Brain microvascular endothelial cell (primary cell): ENCODE data around the gene FAM83F.

Experiments used
- DNase-seq: peaks from one replicate; pipeline ENCODE4 v3.0.0-alpha.2; 2020
- H3K27ac ChIP-seq: fragments of 250-450 bp; sonication (Bioruptor Pico); 2 replicates; pipeline ENCODE4 v1.5.1; 2020; ENCODE audit warnings: mild to moderate bottlenecking, moderate library complexity
- H3K27me3 ChIP-seq: fragments of 250-450 bp; sonication (Bioruptor Pico); replicated peaks from 2 replicates; pipeline ENCODE4 v1.5.1; 2020; ENCODE audit warnings: mild to moderate bottlenecking
- H3K36me3 ChIP-seq: fragments of 250-450 bp; sonication (Bioruptor Pico); replicated peaks from 2 replicates; pipeline ENCODE4 v1.5.1; 2020; ENCODE audit warnings: mild to moderate bottlenecking
- H3K4me3 ChIP-seq: 2 replicates; pipeline ENCODE4 v1.5.1; 2011; ENCODE audit warnings: low read depth, mild to moderate bottlenecking, control low read depth, low read length, moderate library complexity
- in situ Hi-C: cut with HindIII; loops from 2 replicates; pipeline ENCODE4 v1.10.0; 2017; ENCODE audit warnings: low sequenced_read_pairs, low pct_ligation_motif_present
- TF ChIP-seq, protein P1 (sequence below): IDR thresholded peaks from 2 replicates; pipeline ENCODE4 v1.5.1; 2011; ENCODE audit warnings: low read depth, mild to moderate bottlenecking, moderate library complexity, low read length, control low read depth, inconsistent platforms; ENCODE audit errors: missing control alignments

Gene FAM83F

DNA sequence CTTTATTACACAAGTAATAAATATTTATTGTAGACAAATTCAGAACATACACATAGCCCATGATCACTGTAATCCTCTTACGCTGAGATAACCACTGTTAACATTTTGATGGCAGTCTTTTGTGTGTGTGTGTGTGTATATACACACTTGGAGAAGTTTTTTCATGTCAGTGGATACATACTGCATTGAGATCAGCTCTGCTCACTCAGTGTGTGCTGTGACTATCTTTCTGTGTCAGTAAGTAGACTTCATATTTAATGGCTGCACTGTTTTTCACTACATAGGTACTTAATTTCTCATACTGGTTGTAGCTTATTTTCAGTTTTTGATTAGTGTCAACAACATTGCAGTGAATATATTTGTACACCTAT is 82.9 kb downstream of the FAM83F start:
- DNase-seq, result no peak
- no peak overlapping the region for H3K27ac ChIP-seq
- no peaks in the 10 kb centered on the region for H3K36me3 ChIP-seq
- TF ChIP-seq, protein P1, sequence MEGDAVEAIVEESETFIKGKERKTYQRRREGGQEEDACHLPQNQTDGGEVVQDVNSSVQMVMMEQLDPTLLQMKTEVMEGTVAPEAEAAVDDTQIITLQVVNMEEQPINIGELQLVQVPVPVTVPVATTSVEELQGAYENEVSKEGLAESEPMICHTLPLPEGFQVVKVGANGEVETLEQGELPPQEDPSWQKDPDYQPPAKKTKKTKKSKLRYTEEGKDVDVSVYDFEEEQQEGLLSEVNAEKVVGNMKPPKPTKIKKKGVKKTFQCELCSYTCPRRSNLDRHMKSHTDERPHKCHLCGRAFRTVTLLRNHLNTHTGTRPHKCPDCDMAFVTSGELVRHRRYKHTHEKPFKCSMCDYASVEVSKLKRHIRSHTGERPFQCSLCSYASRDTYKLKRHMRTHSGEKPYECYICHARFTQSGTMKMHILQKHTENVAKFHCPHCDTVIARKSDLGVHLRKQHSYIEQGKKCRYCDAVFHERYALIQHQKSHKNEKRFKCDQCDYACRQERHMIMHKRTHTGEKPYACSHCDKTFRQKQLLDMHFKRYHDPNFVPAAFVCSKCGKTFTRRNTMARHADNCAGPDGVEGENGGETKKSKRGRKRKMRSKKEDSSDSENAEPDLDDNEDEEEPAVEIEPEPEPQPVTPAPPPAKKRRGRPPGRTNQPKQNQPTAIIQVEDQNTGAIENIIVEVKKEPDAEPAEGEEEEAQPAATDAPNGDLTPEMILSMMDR, result no peak
- in situ Hi-C loops, result no loop called here
- H3K27me3 ChIP-seq, result peaks cover 2% of the 10 kb centered on the region
- H3K4me3 ChIP-seq, result no peak overlapping the region

DNA sequence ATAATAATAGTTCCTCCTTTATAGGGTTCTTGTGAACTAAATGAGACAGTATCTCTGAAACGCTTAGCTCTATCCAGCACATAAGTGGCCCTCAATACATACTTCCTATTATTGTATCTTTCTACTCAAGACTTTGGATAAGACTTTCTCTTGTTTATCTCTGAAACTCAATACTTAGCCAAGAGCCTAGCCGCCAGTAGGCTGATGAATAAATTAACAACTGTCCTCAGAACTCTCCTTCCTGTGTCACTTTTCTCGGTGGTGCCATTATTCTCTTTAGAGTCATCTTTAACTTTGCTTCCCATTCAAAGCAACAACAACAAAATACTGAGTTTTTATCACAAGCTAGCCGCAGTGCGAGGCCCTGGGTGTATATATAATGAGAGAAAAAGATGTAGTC is 86.9 kb downstream of the FAM83F start:
- in situ Hi-C loops, result no loop called here
- H3K36me3 ChIP-seq, result no peaks in the 10 kb centered on the region
- peaks cover 2% of the 10 kb centered on the region for H3K27me3 ChIP-seq
- DNase-seq, result no peak
- no peak overlapping the region for H3K27ac ChIP-seq
- TF ChIP-seq, protein P1, result no peak
- H3K4me3 ChIP-seq, result no peak overlapping the region

DNA sequence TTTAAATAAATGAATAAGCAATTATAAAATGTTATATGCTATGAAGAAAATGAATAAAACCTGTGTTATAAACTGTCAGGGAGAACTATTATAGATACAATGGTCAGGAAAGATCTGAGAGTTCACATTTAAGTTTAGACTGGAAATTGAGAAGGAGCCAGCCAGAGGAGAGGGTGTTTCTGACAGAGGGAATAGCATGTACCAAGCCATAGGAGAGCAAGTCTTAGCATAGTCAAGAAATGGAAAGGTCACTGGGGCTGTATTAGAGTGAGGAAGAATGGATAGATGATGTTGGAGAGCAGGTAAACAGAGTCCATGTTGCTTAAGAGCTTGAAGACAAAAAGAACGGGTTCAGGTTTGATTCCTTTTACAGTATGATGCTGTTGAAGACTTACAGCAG is 87.4 kb downstream of the FAM83F start:
- Histone ChIP-seq H3K4me3 (no peak overlapping the region), H3K36me3 (no peaks in the 10 kb centered on the region), H3K27ac (no peak overlapping the region), H3K27me3 (peaks cover 2% of the 10 kb centered on the region)
- DNase-seq, result no peak
- in situ Hi-C loops, result no loop called here
- TF ChIP-seq, protein P1, result no peak

DNA sequence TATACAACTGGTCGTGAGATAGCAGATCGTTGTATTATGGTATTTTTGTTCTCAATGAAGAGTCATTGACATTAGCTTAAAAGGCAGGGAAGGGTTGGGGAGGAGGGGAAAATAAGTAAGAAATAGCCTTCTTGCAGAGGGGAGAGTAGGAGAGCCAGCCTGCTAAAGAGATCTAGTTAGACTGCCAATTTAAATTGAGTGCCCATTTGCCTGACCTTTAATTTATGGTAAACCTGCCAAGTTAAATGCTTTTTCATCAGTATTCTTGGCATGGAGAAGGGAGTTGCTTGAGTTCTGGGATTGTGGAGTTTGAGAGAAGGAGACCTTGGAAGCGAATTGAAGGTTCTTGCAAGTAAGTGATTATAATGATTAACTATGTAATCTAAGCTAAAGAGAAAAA is 89.0 kb downstream of the FAM83F start:
- H3K27me3 ChIP-seq, result peaks cover 2% of the 10 kb centered on the region
- in situ Hi-C loops, result no loop called here

DNA sequence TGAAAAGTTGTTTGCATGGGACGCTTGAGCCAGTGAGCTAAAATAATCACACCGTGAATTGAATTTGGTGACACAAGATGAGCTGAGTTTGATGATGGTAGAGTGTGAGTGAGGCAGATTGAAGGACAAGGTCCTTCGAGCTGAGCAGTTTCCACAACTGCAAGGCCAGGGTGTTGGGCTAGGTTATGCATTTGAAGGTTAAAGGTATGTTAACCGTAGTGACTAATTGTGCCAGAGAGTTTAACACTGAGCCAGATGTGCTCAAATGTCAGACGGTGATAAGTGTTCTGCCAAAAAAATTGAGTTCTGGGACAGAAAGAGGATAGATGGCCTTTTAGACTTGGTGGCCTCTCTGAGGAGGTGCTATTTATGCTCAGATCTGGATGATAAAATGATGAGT is 89.5 kb downstream of the FAM83F start:
- DNase-seq, result no peak
- no peak overlapping the region for H3K27ac ChIP-seq
- in situ Hi-C loops, result no loop called here
- TF ChIP-seq, protein P1, result no peak
- no peak overlapping the region for H3K4me3 ChIP-seq
- peaks cover 2% of the 10 kb centered on the region for H3K27me3 ChIP-seq
- H3K36me3 ChIP-seq, result no peaks in the 10 kb centered on the region

More for the DNA sequence above, 89.0 kb downstream of the FAM83F start:
- no peak overlapping the region for H3K27ac ChIP-seq
- TF ChIP-seq, protein P1, result no peak
- H3K4me3 ChIP-seq, result no peak overlapping the region
- no peaks in the 10 kb centered on the region for H3K36me3 ChIP-seq
- DNase-seq, result no peak

DNA sequence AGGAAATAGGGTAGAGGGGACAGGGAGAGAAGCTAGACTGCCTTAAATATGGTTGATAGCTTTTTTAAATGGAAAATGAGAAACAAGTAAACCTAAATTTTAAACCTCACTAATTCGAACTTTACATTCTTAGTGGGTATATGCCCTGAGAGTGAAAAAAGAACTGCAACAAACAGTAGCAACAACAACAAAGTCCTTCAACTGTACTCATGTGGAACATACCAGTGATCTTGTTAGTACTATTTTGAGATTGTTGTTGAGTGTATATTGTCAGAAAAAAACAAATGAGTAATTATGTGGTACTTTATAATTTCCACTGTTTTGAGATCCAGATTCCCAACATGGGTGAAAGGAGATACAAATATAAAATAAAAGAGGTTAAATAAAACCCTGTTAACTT is 94.1 kb downstream of the FAM83F start:
- Histone ChIP-seq H3K27ac (no peak overlapping the region), H3K27me3 (no peaks in the 10 kb centered on the region), H3K36me3 (no peaks in the 10 kb centered on the region), H3K4me3 (no peak overlapping the region)
- TF ChIP-seq, protein P1, result no peak
- no peak for DNase-seq
- in situ Hi-C loops, result no loop called here
